HG03565 (cell line): Measurements from ENCODE around the gene PRKCSH.
"Not testable (repeated sequence)": the region's sequence is repeated elsewhere in the genome, so short reads cannot be mapped to it uniquely, and the experiment has no call there.

Experiments used
- ATAC-seq: cut with Tn5 transposase; IDR thresholded peaks from one replicate; pipeline ENCODE4 v1.9.1; 2021; ENCODE audit warnings: mild to moderate bottlenecking, moderate library complexity; ENCODE audit not compliant: unreplicated experiment

The PRKCSH gene

GRCh38 chr19:11468266-11468845 is 32.9 kb downstream of the PRKCSH start:
- not testable (repeated sequence) for ATAC-seq

- no peak for ATAC-seq
These were observed 38.3 kb downstream of the PRKCSH start for GRCh38 chr19:11473725-11474124.

- not testable (repeated sequence) for ATAC-seq
These were observed 39.9 kb downstream of the PRKCSH start for GRCh38 chr19:11475343-11475742.

DNA sequence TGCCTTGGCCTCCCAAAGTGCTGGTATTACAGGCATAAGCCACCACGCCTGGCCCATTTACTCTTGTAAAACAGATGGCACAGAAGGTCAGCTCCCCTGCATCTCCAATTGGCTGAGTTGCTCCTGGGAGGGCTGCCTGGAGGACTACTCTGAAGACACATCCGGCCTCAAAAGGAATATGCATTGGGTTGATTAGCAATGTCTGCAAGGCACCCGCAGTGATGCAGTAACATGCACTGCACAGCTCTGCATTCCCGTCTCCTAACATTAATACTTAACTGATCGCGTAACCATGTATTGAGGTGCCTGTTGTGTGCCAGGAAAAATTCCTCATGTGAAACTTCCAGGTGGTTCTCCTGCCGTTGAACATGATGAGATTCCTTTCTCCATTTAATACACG is 40.4 kb downstream of the PRKCSH start:
- no peak for ATAC-seq

DNA sequence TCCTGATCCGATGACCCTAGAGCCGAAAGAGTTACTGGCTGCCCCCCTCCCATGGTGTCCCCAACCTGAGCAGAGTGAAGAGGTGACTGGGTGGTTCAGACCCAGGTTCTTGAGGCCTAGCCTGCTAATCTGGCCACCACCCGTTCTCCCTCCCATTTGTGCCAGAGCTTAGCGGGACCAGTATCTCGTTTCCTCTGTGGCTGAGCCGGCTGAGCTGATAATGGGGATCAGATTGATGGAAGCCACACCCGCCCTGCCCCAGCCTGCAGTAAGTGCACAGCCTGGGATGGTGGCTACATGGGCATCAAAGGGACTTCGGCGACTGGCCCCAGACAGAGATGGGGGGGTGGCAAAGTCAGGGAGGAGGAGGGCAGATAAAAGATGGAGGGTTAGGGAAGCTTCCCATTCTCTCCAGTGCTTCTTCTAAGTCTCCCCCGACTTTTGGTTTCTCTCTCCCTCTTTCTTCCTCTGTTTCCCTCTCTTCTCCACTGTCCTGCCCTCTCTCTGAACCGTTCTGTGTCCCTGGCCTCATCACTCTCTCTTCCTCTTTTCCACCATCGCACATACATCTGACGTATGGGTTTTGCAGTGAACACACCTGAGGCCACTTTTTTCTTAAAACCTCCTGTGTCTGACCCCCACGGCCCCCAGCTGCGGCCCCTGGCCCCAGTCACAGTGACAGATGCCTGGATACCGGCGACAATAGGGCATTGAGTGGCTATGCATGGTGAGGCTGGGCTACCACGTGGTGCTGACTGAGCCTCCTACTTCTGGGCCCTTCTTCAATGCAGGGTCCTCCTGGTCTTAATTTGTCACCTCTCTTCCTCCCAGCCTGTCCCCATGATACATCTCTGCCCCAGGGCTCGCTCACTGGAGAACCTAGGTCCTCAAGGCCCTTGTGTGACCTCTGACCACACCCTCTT is 43.0 kb downstream of the PRKCSH start:
- ATAC-seq: no peak

- ATAC-seq: no peak
These were observed 43.9 kb downstream of the PRKCSH start for GRCh38 chr19:11479090-11479897.

DNA sequence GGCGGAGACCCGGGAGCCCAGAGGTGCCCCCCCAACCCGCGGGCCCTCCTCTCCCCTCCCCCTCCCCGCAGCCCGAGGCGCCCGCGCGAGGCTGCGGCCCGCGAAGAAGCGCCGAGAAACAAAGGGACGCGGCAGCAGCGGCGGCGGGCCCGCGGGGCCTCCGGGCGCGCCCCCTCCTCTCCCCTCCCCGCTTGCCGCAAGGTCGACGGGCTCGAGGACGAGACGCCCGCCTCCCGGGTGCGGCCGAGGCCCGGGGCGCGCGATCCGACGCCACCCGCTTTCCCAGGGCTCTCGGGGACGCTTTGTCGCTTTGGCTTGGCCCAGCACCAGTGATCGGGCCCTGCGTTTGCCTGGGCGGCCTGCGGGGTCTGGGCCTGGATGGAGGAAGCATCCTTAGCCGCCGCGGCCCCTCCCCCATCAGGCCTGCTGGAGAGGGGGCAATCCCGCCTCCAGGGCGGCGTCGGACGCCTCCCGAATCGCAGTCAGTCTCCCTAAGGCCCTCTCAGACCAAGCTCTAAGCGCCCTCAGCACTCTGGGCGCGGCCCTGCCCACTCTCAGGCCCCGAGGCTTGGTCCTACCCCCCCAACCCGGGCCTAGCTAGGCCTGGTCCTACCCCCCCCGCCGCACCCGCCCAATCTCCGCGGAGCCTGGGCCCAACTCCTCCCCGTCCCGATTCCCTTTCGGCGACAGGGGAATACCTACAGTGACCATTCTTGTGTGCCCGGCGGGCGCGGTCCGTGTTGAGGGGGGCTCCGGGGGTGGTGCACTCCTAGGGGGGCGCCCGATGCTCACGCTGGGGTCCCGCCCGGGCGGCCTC is 44.7 kb downstream of the PRKCSH start:
- ATAC-seq: no peak

DNA sequence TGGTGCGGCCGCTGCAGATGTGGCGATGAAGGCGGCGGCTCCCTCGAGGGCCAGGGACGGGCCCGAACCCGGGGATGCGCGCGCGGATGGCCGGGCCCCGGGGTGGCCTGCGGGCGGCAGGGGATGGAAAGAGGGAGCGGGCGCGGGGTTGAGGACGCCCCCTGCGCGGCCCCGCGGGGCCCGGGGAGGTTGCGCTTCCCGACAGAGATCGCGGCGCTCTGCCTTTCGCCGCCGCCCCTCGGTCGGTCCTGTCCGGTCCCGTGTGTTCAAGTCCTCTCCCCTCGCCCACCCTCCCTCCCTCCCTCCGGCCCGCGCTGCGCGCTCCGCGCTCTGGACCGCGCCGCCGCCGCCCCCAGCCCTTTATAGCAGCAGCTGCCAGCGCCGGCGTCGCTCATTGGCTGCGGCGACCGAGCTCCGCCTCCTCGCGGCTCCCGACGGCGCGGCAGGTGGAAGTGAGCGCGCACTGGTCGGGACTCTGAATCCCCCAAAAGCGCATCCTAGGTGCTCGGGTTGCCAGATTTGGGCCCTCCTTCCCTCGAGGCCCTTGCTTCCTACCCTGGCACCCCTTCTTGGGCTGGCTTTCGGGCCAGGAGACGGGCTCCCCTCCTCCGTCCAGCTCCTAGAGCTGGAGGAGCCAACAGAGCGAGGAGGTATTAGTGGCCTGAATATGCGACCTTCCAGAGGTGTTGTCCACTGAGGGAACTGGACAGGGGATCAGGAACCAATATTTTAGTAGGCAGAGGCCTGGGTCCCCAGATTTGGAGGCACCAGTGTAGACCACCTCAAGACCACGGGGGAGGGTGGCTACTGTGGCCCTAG is 45.5 kb downstream of the PRKCSH start, which contains the start of gene ELAVL3:
Gene ELAVL3 (minus strand): TSS at position 332 of the 819 bp plus-strand sequence. CDS start 438 bp downstream, outside the sequence.
- no peak for ATAC-seq

DNA sequence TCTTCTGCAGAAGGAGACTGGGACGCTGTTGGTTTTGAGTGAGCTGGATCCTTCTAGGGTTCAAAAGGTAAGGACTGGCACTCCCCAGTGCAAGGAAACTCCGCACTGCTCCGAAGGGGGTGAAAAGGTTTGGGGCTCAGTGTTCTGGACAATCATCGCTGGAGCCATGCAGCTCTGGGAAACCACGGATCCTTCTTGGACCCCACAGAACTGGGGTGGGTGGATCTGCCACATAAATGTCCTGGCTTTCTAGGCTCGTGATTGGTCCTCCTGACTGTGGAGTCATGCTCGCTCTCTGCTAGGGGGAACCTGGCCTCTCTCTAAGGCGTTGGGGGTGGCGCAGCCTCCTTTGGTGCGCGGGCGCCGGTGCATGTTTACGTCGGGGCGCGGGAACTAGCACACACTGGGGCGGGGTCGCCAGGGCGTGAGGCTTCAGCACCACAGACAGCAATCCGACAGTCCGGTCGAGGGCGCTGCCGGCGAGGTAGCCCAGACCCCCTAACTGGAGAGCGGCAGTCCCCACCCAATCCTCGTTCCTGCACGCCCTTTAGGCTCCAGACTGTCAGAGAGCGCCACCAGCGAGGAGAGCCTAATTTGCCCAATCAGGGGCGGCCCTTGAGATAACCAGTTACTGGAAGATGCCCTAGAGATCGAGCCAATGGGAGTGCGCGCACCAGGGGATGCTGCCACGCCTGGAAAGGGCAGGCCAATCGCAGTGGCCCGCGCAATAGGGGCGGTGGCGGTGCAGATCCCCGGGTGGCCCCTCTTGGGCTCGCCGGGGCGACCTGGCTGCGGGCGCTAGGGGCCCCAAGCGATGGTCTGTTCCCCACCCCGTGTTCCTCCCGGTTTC is 46.3 kb downstream of the PRKCSH start:
- ATAC-seq: peak; percentile 52

DNA sequence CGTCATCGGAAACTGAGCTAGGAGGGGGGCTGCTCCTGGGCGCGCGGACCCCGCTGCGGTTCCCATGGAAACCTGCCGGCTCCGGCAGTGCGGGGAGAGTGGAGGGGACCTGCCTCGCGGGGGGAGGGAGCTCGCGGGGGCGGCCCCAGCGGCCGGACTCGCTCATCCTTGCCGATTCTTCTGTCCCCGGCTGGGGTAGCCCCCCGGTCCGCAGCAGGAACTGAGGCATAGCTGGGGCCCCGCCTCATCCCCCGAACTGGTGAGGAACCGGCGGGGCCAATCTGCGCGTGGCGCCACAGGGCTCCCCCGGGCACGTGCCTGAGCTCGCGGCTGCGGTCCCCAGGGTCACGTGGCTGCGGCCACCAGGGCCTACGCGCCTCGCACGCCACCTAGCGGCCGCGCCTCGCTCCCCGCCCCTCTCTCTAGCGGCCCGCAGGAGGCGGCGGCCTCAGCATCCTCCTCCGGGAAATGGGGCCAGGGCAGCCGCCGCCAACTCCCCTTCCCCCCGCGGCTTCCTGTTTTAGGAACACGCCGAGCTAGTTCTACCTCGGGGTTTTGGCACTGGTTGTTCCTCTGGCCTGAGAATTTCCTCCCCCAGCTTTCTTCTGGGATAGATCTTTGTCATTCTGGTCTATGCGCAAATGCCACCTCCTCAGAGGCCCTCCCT is 47.1 kb downstream of the PRKCSH start:
- ATAC-seq: peak; percentile 40

- no peak for ATAC-seq
These were observed 48.1 kb downstream of the PRKCSH start for GRCh38 chr19:11483366-11484111.

- ATAC-seq: no peak
These were observed 49.9 kb downstream of the PRKCSH start for GRCh38 chr19:11485245-11485837.

GRCh38 chr19:11486661-11487503 is 51.4 kb downstream of the PRKCSH start:
- no peak for ATAC-seq

DNA sequence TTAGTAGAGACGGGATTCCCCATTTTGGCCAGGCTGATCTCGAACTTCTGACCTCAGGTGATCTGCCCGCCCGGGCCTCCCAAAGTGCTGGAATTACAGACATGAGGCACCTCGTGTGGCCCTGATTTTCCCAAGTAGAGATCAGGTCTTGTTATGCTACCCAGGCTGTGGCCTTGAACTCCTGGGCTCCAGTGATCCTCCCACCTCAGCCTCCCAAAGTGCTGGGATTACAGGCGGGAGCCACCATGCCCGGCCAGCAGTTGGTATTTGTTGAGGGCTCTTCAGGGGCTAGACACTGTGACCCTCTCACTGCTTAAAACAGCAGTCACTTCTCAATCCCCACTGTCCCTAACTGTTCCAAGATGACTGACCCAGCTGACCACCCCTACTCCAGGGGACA is 53.9 kb downstream of the PRKCSH start:
- no peak for ATAC-seq

DNA sequence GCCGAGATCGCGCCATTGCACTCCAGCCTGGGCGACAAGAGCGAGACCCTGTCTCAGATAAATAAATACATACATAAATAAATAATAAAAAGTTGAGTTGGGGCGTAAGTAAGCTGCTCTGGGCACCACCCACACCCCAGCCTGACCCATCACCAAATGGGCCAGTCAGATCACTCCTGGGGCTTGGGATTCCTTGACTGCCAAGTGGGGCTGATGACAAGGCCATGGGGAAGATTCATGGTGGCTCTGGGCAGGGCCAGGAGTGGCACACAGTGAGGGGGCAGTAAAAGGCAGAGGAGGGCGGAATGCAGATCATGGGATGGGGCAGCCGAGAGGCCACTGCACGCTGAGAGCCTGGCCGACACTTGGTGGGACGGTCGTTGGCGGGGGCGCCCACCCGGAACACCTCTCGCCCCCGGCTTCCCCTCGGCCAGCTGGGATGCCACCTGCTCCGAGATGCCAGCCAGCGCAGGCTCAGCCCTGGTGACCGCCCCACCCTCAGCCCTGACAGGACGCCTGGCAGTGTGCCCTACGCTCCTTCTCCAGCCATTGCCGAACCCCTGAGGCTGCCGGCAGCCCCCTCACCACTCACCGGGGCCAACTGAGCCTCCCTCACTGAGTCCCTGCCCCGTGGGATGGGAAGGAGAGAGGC is 59.3 kb downstream of the PRKCSH start:
- no peak for ATAC-seq

- ATAC-seq: no peak
These were observed 60.0 kb downstream of the PRKCSH start for GRCh38 chr19:11495481-11495880.
